GM18502 (cell line): ENCODE results near the gene GDF11.

Source experiments
- ATAC-seq: cut with Tn5 transposase; IDR thresholded peaks from one replicate; pipeline ENCODE4 v1.9.1; 2021; ENCODE audit warnings: mild to moderate bottlenecking; ENCODE audit not compliant: unreplicated experiment, poor library complexity

The GDF11 gene

DNA sequence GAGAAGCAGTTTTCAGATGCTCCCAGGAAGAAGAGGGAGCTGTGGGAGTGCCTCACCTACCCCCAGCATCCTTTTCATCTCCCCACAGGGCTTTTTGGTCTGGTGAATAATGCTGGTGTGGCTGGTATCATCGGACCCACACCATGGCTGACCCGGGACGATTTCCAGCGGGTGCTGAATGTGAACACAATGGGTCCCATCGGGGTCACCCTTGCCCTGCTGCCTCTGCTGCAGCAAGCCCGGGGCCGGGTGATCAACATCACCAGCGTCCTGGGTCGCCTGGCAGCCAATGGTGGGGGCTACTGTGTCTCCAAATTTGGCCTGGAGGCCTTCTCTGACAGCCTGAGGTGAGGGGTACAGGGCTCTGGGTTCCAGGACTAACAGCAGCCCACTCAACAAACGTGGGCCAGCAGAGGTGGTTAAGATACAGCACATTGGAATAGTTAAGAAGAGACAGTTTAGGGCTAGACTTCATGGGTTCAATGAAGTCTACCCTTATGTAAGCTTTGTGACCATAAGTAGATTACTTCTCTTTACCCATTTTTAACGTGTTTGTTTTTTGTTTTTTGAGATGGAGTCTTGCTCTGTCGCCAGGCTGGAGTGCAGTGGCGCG is 21.2 kb upstream of the GDF11 start:
- no peak for ATAC-seq

DNA sequence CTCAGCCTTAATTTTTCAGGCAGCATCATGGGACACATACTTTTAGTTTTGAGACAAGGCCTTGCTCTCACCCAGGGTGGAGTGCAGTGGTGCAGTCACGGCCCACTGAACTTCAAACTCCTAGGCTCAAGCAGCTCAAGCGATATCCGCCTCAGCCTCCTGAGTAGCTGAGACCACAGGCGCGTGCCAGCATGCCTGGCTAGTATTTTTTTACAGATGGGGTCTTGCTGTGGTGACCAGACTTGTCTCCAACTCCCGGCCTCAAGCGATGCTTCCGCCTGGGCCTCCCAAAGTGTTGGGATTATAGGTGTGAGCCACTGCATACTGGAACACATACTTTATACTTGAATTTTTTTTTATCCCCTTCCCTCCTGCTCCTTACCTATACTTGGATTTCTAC is 20.0 kb upstream of the GDF11 start:
- ATAC-seq, result no peak

DNA sequence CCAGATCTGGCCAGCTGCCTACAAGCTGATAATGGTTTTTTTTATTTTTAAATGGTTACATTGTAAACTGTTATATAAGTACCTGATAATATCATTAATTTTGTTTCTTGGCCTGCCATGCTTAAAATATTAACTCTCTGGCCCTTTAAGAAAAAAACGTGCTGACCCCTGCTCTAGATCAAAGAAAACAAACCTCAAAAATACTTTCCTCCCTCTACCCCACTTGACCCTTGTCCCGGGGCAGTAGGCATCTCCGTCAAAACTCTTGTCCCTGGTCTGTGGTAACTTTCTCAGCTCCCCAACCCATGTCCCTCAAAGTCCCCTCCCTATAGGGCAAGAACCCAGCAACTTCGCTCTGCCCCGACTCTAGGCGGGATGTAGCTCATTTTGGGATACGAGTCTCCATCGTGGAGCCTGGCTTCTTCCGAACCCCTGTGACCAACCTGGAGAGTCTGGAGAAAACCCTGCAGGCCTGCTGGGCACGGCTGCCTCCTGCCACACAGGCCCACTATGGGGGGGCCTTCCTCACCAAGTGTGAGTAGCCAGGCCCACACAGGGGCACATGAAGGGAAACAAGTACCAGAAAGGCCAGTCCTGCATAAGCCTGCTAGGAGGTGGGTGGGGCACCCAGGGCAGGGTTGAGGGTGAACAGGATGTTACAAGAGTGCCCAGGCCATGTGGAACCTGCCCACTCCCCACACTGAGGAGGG is 19.3 kb upstream of the GDF11 start:
- no peak for ATAC-seq

DNA sequence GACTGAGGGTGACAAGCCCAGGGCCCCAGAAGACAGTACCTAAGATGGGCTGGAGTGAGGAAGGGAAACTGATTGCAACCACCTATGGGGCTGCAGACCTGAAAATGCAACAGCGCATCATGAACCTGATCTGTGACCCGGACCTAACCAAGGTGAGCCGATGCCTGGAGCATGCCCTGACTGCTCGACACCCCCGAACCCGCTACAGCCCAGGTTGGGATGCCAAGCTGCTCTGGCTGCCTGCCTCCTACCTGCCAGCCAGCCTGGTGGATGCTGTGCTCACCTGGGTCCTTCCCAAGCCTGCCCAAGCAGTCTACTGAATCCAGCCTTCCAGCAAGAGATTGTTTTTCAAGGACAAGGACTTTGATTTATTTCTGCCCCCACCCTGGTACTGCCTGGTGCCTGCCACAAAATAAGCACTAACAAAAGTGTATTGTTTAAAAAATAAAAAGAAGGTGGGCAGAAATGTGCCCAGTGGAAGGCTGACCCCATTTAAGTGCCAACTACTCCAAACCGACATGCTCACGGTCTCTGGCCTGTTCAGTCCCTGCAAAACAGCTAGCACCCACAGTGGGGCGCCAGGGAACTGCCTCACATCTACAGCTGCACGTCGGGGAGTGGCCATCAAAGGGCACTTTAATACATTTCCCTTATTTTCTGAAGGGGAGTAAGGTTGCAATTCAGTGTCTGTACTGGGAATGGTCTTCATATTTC is 18.5 kb upstream of the GDF11 start:
- no peak for ATAC-seq

DNA sequence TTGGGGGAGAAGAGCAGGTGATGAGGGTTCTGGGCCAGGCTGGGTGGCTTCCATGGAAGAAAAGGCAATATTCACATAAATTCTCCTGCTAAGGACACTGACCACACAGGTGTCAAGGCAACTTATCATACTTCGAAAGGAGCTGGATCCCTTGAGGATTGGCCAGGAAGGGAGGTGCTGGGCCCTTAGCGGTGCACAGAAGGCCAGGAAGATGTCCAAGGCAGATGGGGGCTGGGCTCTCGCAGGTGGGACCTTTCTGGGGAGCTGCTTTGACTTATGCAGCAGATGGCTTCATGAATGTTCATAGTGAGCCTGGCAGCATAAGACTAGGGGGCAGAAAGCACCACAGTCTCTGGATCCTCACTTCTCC is 18.0 kb upstream of the GDF11 start:
- no peak for ATAC-seq

DNA sequence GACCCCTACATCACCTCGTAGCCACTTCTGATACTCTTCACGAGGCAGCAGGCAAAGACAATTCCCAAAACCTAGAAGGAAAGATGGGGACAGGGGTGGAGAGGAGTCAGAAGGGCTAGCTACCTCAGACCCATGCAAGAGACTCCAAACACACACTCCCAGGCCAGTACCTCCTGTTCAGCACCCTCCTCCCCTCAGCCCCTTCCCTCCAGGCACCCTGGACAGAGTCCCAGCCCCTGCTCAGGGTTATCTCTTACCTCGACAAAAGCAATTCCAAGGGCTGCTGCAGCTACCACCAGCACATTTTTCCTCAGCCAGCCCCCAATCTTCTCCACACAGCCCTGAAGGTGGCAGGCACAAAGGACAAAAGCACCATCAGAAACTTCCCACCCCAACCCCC is 17.4 kb upstream of the GDF11 start:
- no peak for ATAC-seq

DNA sequence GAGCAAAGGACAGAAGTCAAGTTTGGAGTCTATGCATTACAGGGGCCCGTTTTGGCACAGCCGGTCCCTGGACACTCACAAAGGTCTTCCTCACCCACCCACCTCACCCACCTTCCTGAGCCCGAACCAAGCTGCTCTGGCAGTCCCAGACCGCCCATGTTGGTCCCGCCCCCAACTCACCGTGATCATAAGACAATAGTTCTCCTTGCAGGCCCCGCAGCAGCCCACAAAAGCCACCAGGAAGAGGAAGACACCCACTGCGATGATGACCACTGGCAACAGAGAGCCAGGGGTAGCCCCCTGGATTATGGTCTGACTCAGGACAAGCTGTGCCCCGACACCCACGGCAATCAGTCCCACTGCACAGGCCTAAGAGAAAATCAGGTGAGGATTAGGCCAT is 16.0 kb upstream of the GDF11 start:
- ATAC-seq, result no peak

DNA sequence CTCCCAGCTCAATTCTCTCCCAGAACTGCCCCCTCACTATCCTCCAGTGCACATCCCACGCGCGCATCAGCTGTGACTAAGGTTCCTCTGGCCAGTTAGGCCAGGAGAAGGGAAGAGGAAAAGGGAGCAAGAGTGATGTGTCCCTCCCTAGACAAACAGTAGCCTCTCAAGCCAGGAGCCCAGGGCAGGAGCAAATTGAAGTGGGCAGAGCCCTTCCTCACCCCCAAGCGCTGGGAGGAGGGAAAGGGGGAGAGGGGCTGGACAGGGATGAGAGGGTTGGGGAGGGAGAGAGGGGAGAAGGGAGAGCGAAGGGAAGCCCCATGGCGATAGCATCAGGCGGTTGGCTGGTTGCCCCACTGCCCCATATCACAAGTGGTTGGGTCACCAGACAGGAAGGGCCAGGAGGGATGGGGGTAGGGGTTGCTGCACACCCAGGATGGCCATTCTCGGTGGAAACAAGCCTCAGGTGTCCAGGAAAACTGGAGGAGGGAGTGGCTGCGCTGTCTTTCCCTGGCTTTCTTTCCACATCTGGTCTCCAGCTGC is 15.2 kb upstream of the GDF11 start:
- ATAC-seq, result no peak

DNA sequence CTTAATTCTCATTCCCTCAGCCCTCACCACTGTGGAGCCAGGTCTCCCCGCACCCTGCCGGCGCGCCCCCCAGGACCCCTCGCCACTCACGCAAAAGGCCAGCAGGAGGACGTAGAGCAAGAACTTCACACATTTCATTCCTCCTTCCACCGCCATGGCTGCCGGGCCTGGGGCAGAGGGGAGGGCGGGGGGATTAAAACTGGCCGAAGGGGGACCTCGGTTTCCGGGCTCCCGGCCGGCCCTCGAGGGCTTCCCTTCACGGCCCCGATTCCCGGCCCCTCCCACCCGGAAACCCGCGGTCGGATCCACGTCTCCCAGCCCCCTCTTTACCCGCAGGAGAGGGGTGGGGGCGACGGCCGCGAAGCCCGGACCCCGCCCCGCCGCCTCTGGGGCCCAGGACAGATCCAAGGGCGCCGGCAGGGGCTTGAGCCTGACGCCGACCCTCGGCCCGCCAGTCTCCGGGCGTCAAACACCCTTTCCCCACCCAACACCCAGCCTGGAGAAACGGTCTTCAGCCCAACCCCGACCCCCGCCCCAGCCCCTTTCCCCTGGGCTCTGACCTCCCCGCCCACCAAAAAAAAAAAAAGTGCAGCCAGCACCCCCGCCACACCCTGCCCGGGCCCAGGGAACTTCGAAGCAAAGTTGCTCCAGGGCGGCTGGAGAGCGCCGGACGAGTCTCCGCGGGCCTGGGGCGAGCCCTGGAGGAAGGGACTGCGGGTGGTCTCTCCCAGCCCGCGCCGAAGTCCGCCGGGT is 14.6 kb upstream of the GDF11 start:
- ATAC-seq, result peak; percentile 20

DNA sequence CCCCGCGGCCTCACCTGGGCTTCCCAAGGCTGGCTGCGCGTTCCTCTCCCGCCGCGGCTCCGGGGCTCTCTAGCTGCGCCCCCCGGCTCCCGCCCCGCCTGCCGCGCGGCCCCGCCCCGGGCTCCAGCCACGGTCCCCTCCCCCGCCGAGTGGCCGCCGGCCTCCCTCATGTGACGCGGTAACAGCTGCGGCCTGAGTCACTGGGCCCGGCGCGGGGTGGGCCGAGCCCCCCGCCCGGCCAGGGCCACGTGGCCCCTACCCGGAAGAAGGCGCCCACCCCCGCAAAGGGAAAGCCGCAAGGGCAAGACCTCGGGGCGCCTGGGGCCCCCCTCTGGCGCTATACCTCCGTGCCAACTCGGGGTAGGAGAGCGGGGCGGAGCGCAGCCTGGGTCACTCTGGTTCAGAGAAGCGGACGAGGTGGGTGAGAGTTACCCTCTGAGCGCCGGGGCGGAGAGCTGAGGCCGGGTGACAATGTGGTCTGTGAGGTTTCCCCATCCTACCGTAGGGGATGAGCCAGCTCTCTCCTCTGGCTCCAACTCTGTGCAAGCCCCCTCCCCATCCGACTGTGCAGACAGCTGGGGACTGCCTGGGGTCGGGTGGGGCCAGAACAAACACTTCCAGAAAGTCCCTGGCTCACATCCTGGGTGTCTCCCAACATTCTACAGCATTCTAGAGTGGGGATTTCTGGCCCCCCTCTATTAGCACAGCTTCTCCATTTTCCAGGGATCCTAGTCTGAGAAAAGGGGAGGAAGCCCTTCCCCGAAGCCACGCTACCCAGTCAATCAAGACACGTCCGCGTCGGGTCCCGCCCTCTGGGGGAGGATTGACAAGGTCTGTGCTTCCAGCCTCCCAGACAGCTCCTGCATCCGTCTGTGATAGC is 13.7 kb upstream of the GDF11 start, which contains the start of gene CD63:
CD63 (minus strand) TSS at position 71 of the 880 bp plus-strand sequence. CDS start 668 bp downstream, outside the sequence.
- peak; percentile 69 for ATAC-seq

DNA sequence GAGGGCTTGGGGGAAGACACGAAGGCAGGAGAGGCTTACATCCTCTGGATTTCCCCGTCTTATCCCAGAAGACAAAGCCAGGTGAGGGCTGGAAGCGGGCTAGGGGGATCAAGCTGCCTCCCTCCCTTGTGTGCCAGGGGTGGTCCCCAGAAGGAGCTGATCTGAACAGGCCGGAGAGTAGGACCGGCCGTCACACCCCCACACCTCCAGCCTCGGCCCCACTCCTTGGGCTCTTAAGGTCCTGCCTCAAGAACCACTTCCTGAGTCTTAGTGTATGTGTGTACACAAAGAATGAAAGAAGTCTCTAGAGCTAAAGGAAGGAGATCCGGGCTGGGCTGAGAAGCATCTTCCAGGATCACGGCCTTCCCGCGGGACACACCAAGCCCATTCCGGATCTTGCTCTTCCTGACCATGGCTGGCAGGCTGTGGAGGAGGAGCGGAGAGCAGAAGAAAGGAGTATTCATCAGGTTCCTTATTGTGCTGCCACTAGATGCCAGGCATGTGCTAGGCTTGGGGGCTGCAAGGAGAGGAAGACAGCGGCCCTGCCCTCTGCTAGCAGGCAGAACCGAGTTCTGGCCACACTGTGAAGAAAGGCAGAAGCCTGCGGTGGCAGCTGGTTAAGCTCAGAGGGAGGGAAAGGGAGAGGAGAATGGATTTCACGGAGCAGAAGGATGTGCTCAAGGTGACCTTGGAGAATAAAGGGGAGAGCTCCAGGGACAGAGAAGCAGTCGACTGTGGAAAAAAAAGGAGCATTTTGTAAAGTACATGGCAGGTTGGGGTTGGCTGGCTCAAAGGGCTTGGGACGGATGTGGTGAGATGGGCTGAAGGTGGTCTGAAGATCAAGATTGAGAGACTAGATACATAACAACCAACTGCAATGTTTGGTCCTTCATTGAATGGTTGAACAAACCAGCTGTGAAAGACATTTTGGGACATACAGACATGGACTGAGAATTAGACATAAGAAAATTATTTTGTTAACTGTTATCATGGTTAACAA is 12.8 kb upstream of the GDF11 start:
- ATAC-seq, result peak; percentile 54

DNA sequence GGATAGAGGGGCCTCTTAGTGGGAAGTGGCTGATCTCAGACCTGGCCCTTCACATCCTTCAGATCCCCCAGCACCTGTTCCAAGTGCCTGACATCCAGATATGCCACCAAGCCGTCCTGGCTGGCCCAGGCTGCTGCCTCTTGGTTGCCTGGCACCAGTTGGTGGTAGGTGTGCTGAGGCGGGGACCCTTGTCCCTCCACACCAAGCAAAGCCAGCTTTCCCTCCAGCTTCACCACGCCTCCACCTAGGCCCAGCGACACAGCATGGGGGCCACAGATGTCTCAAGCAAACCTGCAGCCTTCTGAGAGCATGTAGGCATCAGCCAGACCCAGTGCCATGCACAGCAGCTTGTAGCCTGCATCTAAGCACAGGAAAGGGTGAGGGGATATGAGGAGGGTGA is 10.6 kb upstream of the GDF11 start:
- ATAC-seq, result no peak

DNA sequence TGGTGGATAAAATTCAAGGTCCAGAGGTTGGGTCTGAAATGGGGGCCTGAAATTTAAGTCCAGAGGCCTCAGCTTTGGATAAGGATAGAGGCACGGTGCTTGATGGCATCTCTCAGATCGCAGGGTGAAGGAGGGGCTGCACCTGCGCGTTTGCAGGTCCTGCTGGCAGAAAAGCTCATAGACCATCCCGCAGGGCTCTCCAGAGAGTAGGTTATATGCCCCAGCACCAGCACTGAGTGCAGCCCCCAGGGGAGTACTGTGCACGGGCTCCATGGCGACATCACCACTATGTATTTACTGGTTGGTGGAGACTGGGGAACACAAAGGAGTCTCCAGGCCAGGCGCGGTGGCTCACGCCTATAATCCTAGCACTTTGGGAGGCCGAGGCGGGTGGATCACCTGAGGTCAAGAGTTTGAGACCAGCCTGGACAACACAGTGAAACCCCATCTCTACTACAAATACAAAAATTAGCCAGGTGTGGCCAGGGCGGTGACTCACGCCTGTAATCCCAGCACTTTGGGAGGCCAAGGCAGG is 9.8 kb upstream of the GDF11 start:
- no peak for ATAC-seq

DNA sequence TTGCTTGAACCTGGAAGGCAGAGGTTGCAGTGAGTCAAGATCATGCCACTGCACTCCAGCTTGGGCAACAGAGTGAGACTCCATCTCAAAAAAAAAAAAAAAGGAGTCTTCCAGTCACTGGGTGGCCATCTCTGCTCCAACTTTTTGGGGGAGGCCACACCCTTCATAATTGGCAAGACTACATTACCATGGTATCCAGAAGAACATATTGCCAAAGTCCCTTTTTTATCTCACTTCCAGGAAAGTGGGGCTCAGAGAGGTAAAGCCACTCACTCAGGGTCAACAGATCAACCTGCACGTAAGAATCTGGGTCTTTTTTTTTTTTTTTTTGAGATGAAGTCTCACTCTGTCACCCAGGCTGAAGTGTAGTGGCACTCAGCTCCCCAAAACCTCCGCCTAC is 9.1 kb upstream of the GDF11 start:
- no peak for ATAC-seq

DNA sequence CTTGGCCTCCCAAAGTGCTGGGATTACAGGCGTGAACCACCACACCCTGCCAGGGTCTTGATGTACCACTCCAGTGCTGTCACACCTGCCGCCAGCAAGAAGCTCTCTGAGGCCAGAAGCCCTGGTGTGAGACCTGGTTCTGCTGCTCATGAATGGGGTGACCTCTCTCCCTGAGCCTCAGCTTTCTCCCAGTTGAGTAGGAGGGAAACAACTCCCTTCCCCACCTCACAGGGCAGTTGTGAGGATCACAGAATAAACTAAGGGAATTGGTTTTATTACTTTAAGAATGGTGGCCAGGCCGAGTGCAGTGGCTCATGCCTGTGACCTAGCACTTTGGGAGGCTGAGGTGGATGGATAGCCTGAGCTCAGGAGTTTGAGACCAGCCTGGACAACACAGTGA is 8.3 kb upstream of the GDF11 start:
- no peak for ATAC-seq

DNA sequence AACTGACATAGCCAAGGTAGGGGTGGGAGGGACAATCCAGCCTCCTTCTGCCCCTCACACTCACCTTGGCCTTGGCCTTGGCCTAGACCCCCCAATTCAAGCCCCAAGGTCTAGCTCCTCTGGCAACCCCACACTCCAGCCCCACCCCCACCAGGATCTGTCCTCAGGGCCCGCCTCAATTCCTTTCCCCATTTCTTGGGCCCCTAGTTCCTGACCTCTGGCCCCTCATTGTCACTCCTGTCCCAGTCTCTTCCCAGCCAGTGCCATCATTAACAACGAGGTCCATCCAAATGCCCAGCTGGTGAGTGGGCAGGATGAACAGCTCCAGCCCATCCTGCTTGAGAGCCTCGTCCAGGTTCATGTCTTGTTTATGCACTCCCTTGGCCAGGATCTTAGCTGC is 6.8 kb upstream of the GDF11 start:
- ATAC-seq, result no peak

DNA sequence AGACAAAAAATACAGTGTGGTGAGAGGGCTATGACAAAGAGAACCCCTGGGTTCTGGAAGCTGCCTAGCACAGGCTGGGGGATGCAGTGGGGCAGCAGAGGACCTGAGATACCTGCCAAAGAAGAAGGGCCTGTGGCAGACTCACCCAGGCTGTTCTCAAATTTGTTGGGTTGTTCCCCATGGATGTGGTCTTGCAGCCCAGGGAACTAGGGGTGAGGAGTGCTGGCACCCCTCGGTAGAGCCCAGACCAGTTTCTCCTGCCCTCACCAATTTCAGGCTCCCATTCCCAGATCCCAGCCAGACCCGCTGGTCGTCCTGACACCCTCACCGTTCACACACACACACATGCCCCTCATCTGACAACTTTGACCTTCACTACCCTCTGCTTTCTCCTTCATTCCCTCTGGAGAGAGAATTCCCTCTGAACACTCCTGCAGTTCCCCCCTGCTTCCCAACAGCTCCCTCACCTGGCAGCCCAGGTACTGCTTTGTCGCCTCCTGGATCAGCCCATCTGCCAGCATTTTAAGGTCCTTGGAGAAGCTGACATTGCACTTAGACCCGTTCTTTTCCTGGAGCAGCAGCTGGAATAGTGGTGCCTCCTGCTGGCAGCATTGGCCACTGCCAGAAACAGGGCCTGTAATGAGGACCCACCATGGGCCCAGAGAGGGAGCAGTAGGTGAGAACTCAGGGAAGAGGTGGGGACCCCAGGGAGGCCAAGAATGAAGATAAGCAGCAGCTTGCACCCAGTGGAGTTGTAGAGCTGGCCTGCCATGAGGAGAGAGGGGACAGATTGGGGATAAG is 5.9 kb upstream of the GDF11 start:
- peak; percentile 45 for ATAC-seq
